B cell (primary cell): ENCODE data around the gene F8. TPM values are rescaled to one million over a fixed set of nuclear protein-coding genes. Genes with fewer than 3 reads are reported as not detected.

Source experiments
- ATAC-seq: fragments of 200-7000 bp; cut with Tn5 transposase; one replicate; pipeline ENCODE4 v1.10.0; 2021; ENCODE audit warnings: low read depth, mild to moderate bottlenecking, moderate number of reproducible peaks, moderate library complexity
- CTCF ChIA-PET: fragments of 350-600 bp; sonication (Branson Sonifier 250); formaldehyde crosslinking; loops from one replicate; lab custom pipeline; 2021; ENCODE audit warnings: antibody characterized with exemption, inconsistent platforms; lab: Charles Lee
- POLR2A ChIA-PET: fragments of 350-600 bp; sonication (Branson Sonifier 250); formaldehyde crosslinking; loops from one replicate; lab custom pipeline; 2021; ENCODE audit warnings: antibody characterized with exemption; lab: Charles Lee
- DNase-seq: peaks from one replicate; pipeline ENCODE4 v3.0.0; 2013
- H2AFZ ChIP-seq: 2 replicates; pipeline ENCODE4 v1.6.1; 2012; ENCODE audit warnings: mild to moderate bottlenecking, low read depth, low read length; ENCODE audit not compliant: insufficient read depth, poor library complexity, severe bottlenecking
- H3K27ac ChIP-seq, 2 donors: 1 replicate in 1 of 2; 2 replicates in 1 of 2; pipeline ENCODE4 v1.5.1; 2012 to 2013; ENCODE audit warnings: low read length in 2 of 2, mild to moderate bottlenecking in 2 of 2, moderate library complexity in 1 of 2
- H3K27me3 ChIP-seq, 4 experiments: fragments of 200-600 bp in 1 of 4; sonication (generic) in 1 of 4; replicated peaks in 1 of 4; 1 replicate in 2 of 4; 2 replicates in 2 of 4; pipeline versions ENCODE4 v1.6.1 to v1.7.0; 2013 to 2016; ENCODE audit warnings: low read length in 3 of 4, mild to moderate bottlenecking in 2 of 4, mixed read lengths in 1 of 4, moderate library complexity in 1 of 4; ENCODE audit not compliant: insufficient read depth in 4 of 4, control insufficient read depth in 3 of 4; ENCODE audit errors: control extremely low read depth in 1 of 4
- H3K36me3 ChIP-seq, 2 experiments: replicated peaks in 1 of 2; 1 replicate in 1 of 2; 2 replicates in 1 of 2; pipeline versions ENCODE4 v1.6.1 to v1.7.1; 2013; ENCODE audit warnings: low read length in 1 of 2; ENCODE audit not compliant: insufficient read depth in 2 of 2, control insufficient read depth in 1 of 2; ENCODE audit errors: control extremely low read depth in 1 of 2, extremely low read depth in 1 of 2
- H3K4me1 ChIP-seq, 2 donors: fragments of 200-600 bp in 1 of 2; sonication (generic) in 1 of 2; 1 replicate in 1 of 2; 2 replicates in 1 of 2; pipeline versions ENCODE4 v1.5.1 to v1.6.1; 2013 to 2017; ENCODE audit warnings: low read length in 2 of 2; ENCODE audit not compliant: control insufficient read depth in 2 of 2, insufficient read depth in 2 of 2
- H3K4me2 ChIP-seq: replicated peaks from 2 replicates; pipeline ENCODE3; 2012; ENCODE audit warnings: mild to moderate bottlenecking, low read depth, low read length; ENCODE audit not compliant: poor library complexity, severe bottlenecking
- H3K4me3 ChIP-seq, 5 experiments: fragments of 200-600 bp in 1 of 5; sonication (generic) in 1 of 5; 1 replicate in 3 of 5; 2 replicates in 2 of 5; pipeline versions ENCODE4 v1.5.1 to v1.7.0; 2011 to 2016; ENCODE audit warnings: low read length in 4 of 5, mild to moderate bottlenecking in 4 of 5, low read depth in 2 of 5, control low read depth in 1 of 5, moderate library complexity in 1 of 5; ENCODE audit not compliant: insufficient read depth in 1 of 5; ENCODE audit errors: control extremely low read depth in 1 of 5, extremely low read depth in 1 of 5
- H3K79me2 ChIP-seq: fragments of 200-600 bp; sonication (generic); one replicate; pipeline ENCODE4 v1.6.0; 2016; ENCODE audit warnings: low read length; ENCODE audit not compliant: control insufficient read depth, insufficient read depth
- H3K9ac ChIP-seq: fragments of 200-600 bp; sonication (generic); 2 replicates; pipeline ENCODE4 v1.6.1; 2017; ENCODE audit warnings: mild to moderate bottlenecking, low read length, moderate library complexity
- H3K9me3 ChIP-seq, 3 donors: one replicate each; pipeline versions ENCODE4 v1.6.1 to v1.7.1; 2013; ENCODE audit warnings: low read length in 2 of 3; ENCODE audit not compliant: control insufficient read depth in 2 of 3, insufficient read depth in 1 of 3; ENCODE audit errors: control extremely low read depth in 1 of 3
- H4K20me1 ChIP-seq: 2 replicates; pipeline ENCODE4 v1.6.0; 2012; ENCODE audit warnings: mild to moderate bottlenecking, low read length; ENCODE audit not compliant: insufficient read depth, control insufficient read depth, poor library complexity, severe bottlenecking
- H3K27ac Mint-ChIP-seq: one replicate; pipeline ENCODE4 v1.8.0; 2021; ENCODE audit warnings: mixed read lengths
- H3K27me3 Mint-ChIP-seq: one replicate; pipeline ENCODE4 v1.8.0; 2021; ENCODE audit warnings: mixed read lengths
- H3K4me1 Mint-ChIP-seq: one replicate; pipeline ENCODE4 v1.8.0; 2021; ENCODE audit warnings: mixed read lengths
- H3K4me3 Mint-ChIP-seq: one replicate; pipeline ENCODE4 v1.8.0; 2021; ENCODE audit warnings: mixed read lengths
- H3K9me3 Mint-ChIP-seq: one replicate; pipeline ENCODE4 v1.8.0; 2022; ENCODE audit warnings: mixed read lengths; ENCODE audit not compliant: insufficient read depth
- CTCF ChIP-seq: fragments of 200-600 bp; IDR thresholded peaks from one replicate; pipeline ENCODE4 v1.8.0; 2022; ENCODE audit warnings: antibody characterized with exemption, mild to moderate bottlenecking
- EZH2 ChIP-seq: IDR thresholded peaks from 2 replicates; pipeline ENCODE4 v1.6.1; 2012; ENCODE audit warnings: borderline replicate concordance, low read depth, mild to moderate bottlenecking, moderate library complexity, low read length; ENCODE audit not compliant: insufficient read depth, poor library complexity, severe bottlenecking
- WGBS: methylation state at CpG from one replicate; pipeline ENCODE4 v1.1.5; 2013; ENCODE audit warnings: missing lambda C conversion rate; ENCODE audit not compliant: insufficient coverage; 5-methylcytosine and 5-hydroxymethylcytosine counted together
- intact Hi-C: fragments of 100-400 bp; cut with micrococcal nuclease; formaldehyde crosslinking; loops from one replicate; pipeline ENCODE4 v1.10.0; 2022
- polyA plus RNA-seq: library from polyadenylated mRNA; depleted of rRNA; stranded (reverse); fragments of >200 nt; gene quantifications from 2 replicates; pipeline ENCODE4 v1.2.3, GENCODE V29; 2012
- total RNA-seq, 2 donors: library from RNA; stranded (reverse); fragments of 120-200 nt in 1 of 2; gene quantifications; 1 replicate in 1 of 2; 2 replicates in 1 of 2; pipeline versions ENCODE4 v1.2.3 to v1.2.4, GENCODE V29; 2013 to 2022

F8 gene
- total and polyA plus RNA-seq, 2 donors (not counting 1 experiment from before 2014, with no cell fraction given) = 0.86 to 1.4 TPM

GRCh38 chrX:155065035-155065734 lies 42.7 kb upstream of the F8 start:
- ChIA-PET CTCF (interaction anchor here (2.2 kb wide), 1 partner anchor 9 kb away, joined by 8 read pairs; no protein-coding TSS in a partner anchor), POLR2A (no interaction called here)
- H3K4me1 ChIP-seq = peaks cover 7 to 11% of the 10 kb centered on the region in 2 donors
- intact Hi-C loops = no loop called here
- DNase-seq (no peak), ATAC-seq (no peak)
- no peak overlapping the region for H3K4me2 ChIP-seq
- Mint-ChIP-seq H3K27me3 (no peaks in the 10 kb centered on the region), H3K4me3 (no peak overlapping the region), H3K9me3 (no peaks in the 10 kb centered on the region), H3K4me1 (peaks cover 18% of the 10 kb centered on the region), H3K27ac (no peak overlapping the region)
- no peak for TF ChIP-seq CTCF
- no peak for TF ChIP-seq EZH2
- H3K9me3 ChIP-seq = no peaks in the 10 kb centered on the region
- no peak overlapping the region for H2AFZ ChIP-seq
- no peak overlapping the region for H3K9ac ChIP-seq
- H3K4me3 ChIP-seq = no peak overlapping the region
- H3K36me3 ChIP-seq = peaks cover 0 to 2% of the 10 kb centered on the region in 2 experiments
- no peak overlapping the region for H3K27ac ChIP-seq
- no peaks in the 10 kb centered on the region for H3K27me3 ChIP-seq
- no peaks in the 10 kb centered on the region for H4K20me1 ChIP-seq
- 100% methylated on average over 2 of the region's 8 CpGs for WGBS
- peaks cover 8% of the 10 kb centered on the region for H3K79me2 ChIP-seq

DNA sequence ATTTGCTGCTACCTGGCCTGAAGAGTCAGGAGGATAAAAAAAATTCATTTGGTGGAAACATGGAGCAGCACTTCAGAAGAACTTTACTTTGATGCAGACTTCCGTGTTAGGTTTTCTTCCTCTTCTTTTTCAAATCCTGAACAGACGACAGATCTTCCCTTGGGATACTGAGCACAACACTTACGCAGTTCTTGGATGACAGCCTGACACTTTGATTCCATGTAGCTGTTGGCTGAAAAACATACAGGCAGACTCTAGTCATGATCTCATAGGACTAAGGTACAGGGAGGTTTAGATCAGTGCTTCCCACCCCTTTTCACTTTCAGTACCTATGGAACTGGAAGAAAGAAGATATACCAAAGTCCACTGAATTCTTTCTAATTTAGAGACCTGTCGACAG lies 39.2 kb upstream of the F8 start:
- no peak overlapping the region for H3K9ac ChIP-seq
- POLR2A ChIA-PET = no interaction called here
- no peak overlapping the region for H2AFZ ChIP-seq
- WGBS = no CpG with 5 or more reads among the region's 4 CpGs
- Mint-ChIP-seq H3K4me3 (no peak overlapping the region), H3K9me3 (no peaks in the 10 kb centered on the region), H3K4me1 (peaks cover 9% of the 10 kb centered on the region), H3K27me3 (no peaks in the 10 kb centered on the region), H3K27ac (no peak overlapping the region)
- no peaks in the 10 kb centered on the region for H3K27me3 ChIP-seq
- H3K9me3 ChIP-seq = no peaks in the 10 kb centered on the region
- H3K4me1 ChIP-seq = peaks cover 0 to 9% of the 10 kb centered on the region in 2 donors
- TF ChIP-seq EZH2 (no peak), CTCF (no peak)
- ATAC-seq = no peak
- no peaks in the 10 kb centered on the region for H3K79me2 ChIP-seq
- no peak overlapping the region for H3K4me2 ChIP-seq
- H3K4me3 ChIP-seq = no peak overlapping the region
- no peak for DNase-seq
- H3K36me3 ChIP-seq = peaks cover 0 to 2% of the 10 kb centered on the region in 2 experiments
- CTCF ChIA-PET = interaction anchor here (0.8 to 1.1 kb wide), 2 partner anchors 81 to 82 kb away, joined by 3 read pairs; no protein-coding TSS in a partner anchor
- intact Hi-C loops = no loop called here
- no peaks in the 10 kb centered on the region for H4K20me1 ChIP-seq
- H3K27ac ChIP-seq = no peak overlapping the region
